H9 (cell line): Measurements from ENCODE around the gene MAPK8IP2. TPM values are rescaled to one million over a fixed set of nuclear protein-coding genes. Genes with fewer than 3 reads are reported as not detected.

Experiments
- DNase-seq: peaks from one replicate; pipeline ENCODE4 v3.0.0-alpha.2; 2017
- H2AFZ ChIP-seq: one replicate; pipeline ENCODE4 v1.6.1; 2013; ENCODE audit warnings: mild to moderate bottlenecking, low read length, control low read depth, moderate library complexity
- H2AK5ac ChIP-seq: 2 replicates; pipeline ENCODE4 v1.6.1; 2013; ENCODE audit warnings: low read length, control low read depth, mixed read lengths; ENCODE audit not compliant: insufficient read length
- H2BK120ac ChIP-seq: one replicate; pipeline ENCODE4 v1.6.1; 2013; ENCODE audit warnings: low read depth, mild to moderate bottlenecking, low read length, control low read depth, inconsistent platforms; ENCODE audit not compliant: poor library complexity, severe bottlenecking
- H2BK12ac ChIP-seq: 2 replicates; pipeline ENCODE4 v1.6.1; 2013; ENCODE audit warnings: low read length, control low read depth, mixed read lengths, low read depth; ENCODE audit not compliant: insufficient read length
- H2BK15ac ChIP-seq: 2 replicates; pipeline ENCODE4 v1.6.1; 2013; ENCODE audit warnings: low read depth, low read length, control low read depth
- H2BK20ac ChIP-seq: one replicate; pipeline ENCODE4 v1.6.1; 2013; ENCODE audit warnings: low read depth, mild to moderate bottlenecking, low read length, control low read depth, inconsistent platforms; ENCODE audit not compliant: poor library complexity, severe bottlenecking
- H2BK5ac ChIP-seq: 2 replicates; pipeline ENCODE4 v1.6.1; 2013; ENCODE audit warnings: low read length, control low read depth, mixed read lengths; ENCODE audit not compliant: insufficient read length
- H3K14ac ChIP-seq: 2 replicates; pipeline ENCODE4 v1.6.1; 2013; ENCODE audit warnings: low read length, control low read depth; ENCODE audit not compliant: insufficient read depth
- H3K18ac ChIP-seq: 2 replicates; pipeline ENCODE4 v1.6.1; 2013; ENCODE audit warnings: low read depth, mild to moderate bottlenecking, mixed read lengths, low read length, control low read depth; ENCODE audit not compliant: insufficient read length
- H3K23ac ChIP-seq: 2 replicates; pipeline ENCODE4 v1.6.1; 2013; ENCODE audit warnings: low read length, control low read depth, mixed read lengths, low read depth; ENCODE audit not compliant: insufficient read length
- H3K23me2 ChIP-seq: 2 replicates; pipeline ENCODE4 v1.6.1; 2013; ENCODE audit warnings: low read depth, mild to moderate bottlenecking, mixed read lengths, low read length, control low read depth; ENCODE audit not compliant: insufficient read length, poor library complexity, severe bottlenecking
- H3K27ac ChIP-seq: 2 replicates; pipeline ENCODE4 v1.5.1; 2013; ENCODE audit warnings: low read length, control low read depth, mixed read lengths, low read depth; ENCODE audit not compliant: insufficient read length
- H3K27me3 ChIP-seq: 2 replicates; pipeline ENCODE4 v1.6.1; 2013; ENCODE audit warnings: low read length, control low read depth, inconsistent platforms; ENCODE audit not compliant: insufficient read depth
- H3K4ac ChIP-seq: 2 replicates; pipeline ENCODE4 v1.6.1; 2013; ENCODE audit warnings: low read depth, mild to moderate bottlenecking, control low read depth, inconsistent platforms, low read length, moderate library complexity
- H3K4me1 ChIP-seq: 2 replicates; pipeline ENCODE4 v1.6.1; 2013; ENCODE audit warnings: low read length, control low read depth, inconsistent platforms; ENCODE audit not compliant: insufficient read depth
- H3K4me2 ChIP-seq: 2 replicates; pipeline ENCODE4 v1.6.1; 2013; ENCODE audit warnings: low read length, control low read depth, mixed read lengths; ENCODE audit not compliant: insufficient read length, insufficient read depth
- H3K56ac ChIP-seq: 2 replicates; pipeline ENCODE4 v1.6.1; 2013; ENCODE audit warnings: low read depth, mild to moderate bottlenecking, mixed read lengths, low read length, control low read depth; ENCODE audit not compliant: insufficient read length
- H3K79me1 ChIP-seq: 2 replicates; pipeline ENCODE4 v1.6.1; 2013; ENCODE audit warnings: low read depth, mild to moderate bottlenecking, moderate library complexity, low read length, control low read depth, inconsistent platforms; ENCODE audit not compliant: insufficient read depth, poor library complexity, severe bottlenecking
- H3K79me2 ChIP-seq: 2 replicates; pipeline ENCODE4 v1.6.1; 2013; ENCODE audit warnings: low read length, control low read depth, inconsistent platforms; ENCODE audit not compliant: insufficient read depth
- H3K9ac ChIP-seq: 2 replicates; pipeline ENCODE4 v1.6.1; 2013; ENCODE audit warnings: low read length, control low read depth, mixed read lengths; ENCODE audit not compliant: insufficient read length; ENCODE audit errors: extremely low read depth
- H3K9me3 ChIP-seq: one replicate; pipeline ENCODE4 v1.6.1; 2013; ENCODE audit warnings: low read depth, low read length, inconsistent platforms; ENCODE audit not compliant: control insufficient read depth
- H3T11ph ChIP-seq: one replicate; pipeline ENCODE4 v1.6.1; 2013; ENCODE audit warnings: mild to moderate bottlenecking, low read length, control low read depth, inconsistent platforms
- H4K20me1 ChIP-seq: one replicate; pipeline ENCODE4 v1.6.1; 2013; ENCODE audit not compliant: control insufficient read depth, insufficient read length, insufficient read depth
- H4K5ac ChIP-seq: 2 replicates; pipeline ENCODE4 v1.6.1; 2013; ENCODE audit warnings: low read depth, mild to moderate bottlenecking, mixed read lengths, low read length, control low read depth; ENCODE audit not compliant: insufficient read length
- H4K8ac ChIP-seq: replicated peaks from 2 replicates; pipeline ENCODE4 v1.6.1; 2013; ENCODE audit warnings: low read length, control low read depth, mixed read lengths, low read depth; ENCODE audit not compliant: insufficient read length
- H4K91ac ChIP-seq: 2 replicates; pipeline ENCODE4 v1.6.1; 2013; ENCODE audit warnings: low read depth, mild to moderate bottlenecking, moderate library complexity, mixed read lengths, low read length, control low read depth; ENCODE audit not compliant: insufficient read length
- H3K27ac Mint-ChIP-seq, 3 experiments: 2 replicates in 2 of 3; 3 replicates in 1 of 3; pipeline ENCODE4 v1.8.0; 2020 to 2021; ENCODE audit warnings: mixed read lengths in 3 of 3, mild to moderate bottlenecking in 1 of 3, moderate library complexity in 1 of 3
- H3K27me3 Mint-ChIP-seq: 2 replicates; pipeline ENCODE4 v1.8.0; 2021; ENCODE audit warnings: low read depth, mild to moderate bottlenecking, moderate library complexity, mixed read lengths
- H3K36me3 Mint-ChIP-seq, 3 experiments: 2 replicates in 2 of 3; 3 replicates in 1 of 3; pipeline ENCODE4 v1.8.0; 2020 to 2021; ENCODE audit warnings: low read depth in 3 of 3, mixed read lengths in 3 of 3; ENCODE audit not compliant: insufficient read depth in 1 of 3
- H3K4me1 Mint-ChIP-seq, 2 experiments: 2 replicates each; pipeline ENCODE4 v1.8.0; 2020; ENCODE audit warnings: mixed read lengths in 2 of 2
- H3K4me3 Mint-ChIP-seq, 2 experiments: 2 replicates in 1 of 2; 3 replicates in 1 of 2; pipeline ENCODE4 v1.8.0; 2020 to 2021; ENCODE audit warnings: mild to moderate bottlenecking in 2 of 2, mixed read lengths in 2 of 2, moderate library complexity in 1 of 2
- H3K9me3 Mint-ChIP-seq, 2 experiments: 2 replicates in 1 of 2; 3 replicates in 1 of 2; pipeline ENCODE4 v1.8.0; 2020; ENCODE audit warnings: mild to moderate bottlenecking in 2 of 2, mixed read lengths in 2 of 2, moderate library complexity in 1 of 2
- CTCF ChIP-seq: fragments of 200-600 bp; sonication (generic); conservative IDR thresholded peaks from 3 replicates; pipeline ENCODE4 v1.8.0; 2021; ENCODE audit warnings: antibody characterized with exemption, mild to moderate bottlenecking
- WGBS: extraction: QIAGEN DNeasy Blood & Tissue Kit; methylation state at CpG from one replicate; pipeline ENCODE4 v1.1.7; 2013; ENCODE audit warnings: missing lambda C conversion rate, low lambda C conversion rate, mixed read lengths; ENCODE audit not compliant: insufficient read length; ENCODE audit errors: extremely low coverage; 5-methylcytosine and 5-hydroxymethylcytosine counted together
- total RNA-seq: library from RNA; stranded (reverse); gene quantifications from 2 replicates; pipeline ENCODE4 v1.2.1, GENCODE V29; 2021

Gene MAPK8IP2
- total RNA-seq, 1 experiment from 2014 or later, result 5.7 TPM

- TF ChIP-seq CTCF, result no peak
- Mint-ChIP-seq H3K4me1 (peaks cover 22 to 23% of the 10 kb centered on the region in 2 experiments), H3K4me3 (no peak overlapping the region), H3K9me3 (no peaks in the 10 kb centered on the region), H3K36me3 (peaks cover 0 to 3% (median 0%) of the 10 kb centered on the region in 3 experiments; a peak in 2 of 7 replicates), H3K27me3 (peaks cover 25% of the 10 kb centered on the region), H3K27ac (no peak overlapping the region)
- no peak overlapping the region for H2BK15ac ChIP-seq
- H2AK5ac ChIP-seq, result no peak overlapping the region
- no peak overlapping the region for H4K5ac ChIP-seq
- H3K23me2 ChIP-seq, result peaks cover 12% of the 10 kb centered on the region
- H2BK120ac ChIP-seq, result no peak overlapping the region
- H3K4ac ChIP-seq, result no peak overlapping the region
- H3K18ac ChIP-seq, result peak overlapping the region; percentile 53
- no peaks in the 10 kb centered on the region for H3K79me2 ChIP-seq
- peak; percentile 41 for DNase-seq
- H4K20me1 ChIP-seq, result no peaks in the 10 kb centered on the region
- no CpG with 5 or more reads among the region's 16 CpGs for WGBS
- H4K91ac ChIP-seq, result no peak overlapping the region
- H3K9ac ChIP-seq, result no peak overlapping the region
- 0 out of 2 replicates have a peak, but pooled peaks cover 2% of the 10 kb centered on the region for H3K27me3 ChIP-seq
- no peaks in the 10 kb centered on the region for H3K79me1 ChIP-seq
- no peak overlapping the region for H2AFZ ChIP-seq
- H3K56ac ChIP-seq, result no peak overlapping the region
- H3K27ac ChIP-seq, result no peak overlapping the region
- H3K23ac ChIP-seq, result no peak overlapping the region
- H3K4me1 ChIP-seq, result peaks cover 9% of the 10 kb centered on the region
- H2BK20ac ChIP-seq, result no peak overlapping the region
- no peaks in the 10 kb centered on the region for H3K9me3 ChIP-seq
- H3K14ac ChIP-seq, result no peak overlapping the region
- no peak overlapping the region for H4K8ac ChIP-seq
- H2BK5ac ChIP-seq, result no peak overlapping the region
- H3T11ph ChIP-seq, result no peak overlapping the region
- H2BK12ac ChIP-seq, result no peak overlapping the region
- no peak overlapping the region for H3K4me2 ChIP-seq
Measured at GRCh38 chr22:50622723-50623327, 22.2 kb downstream of the MAPK8IP2 start.
